HEK293 (cell line): ENCODE measurements around the gene GNMT.
A peak's percentile ranks its signal among the peaks of the same experiment; 100 is the strongest.

Experiments used
- ATF2 ChIP-seq: fragments of 450-650 bp; formaldehyde crosslinking; IDR thresholded peaks from 2 replicates; pipeline ENCODE4 v1.5.1; 2016; ENCODE audit warnings: missing biosample characterization, missing genetic modification characterization, low read depth
- BCL11B ChIP-seq: fragments of 450-650 bp; formaldehyde crosslinking; IDR thresholded peaks from 2 replicates; pipeline ENCODE4 v1.5.1; 2016; ENCODE audit warnings: low read depth, missing biosample characterization, missing genetic modification characterization
- GLIS2 ChIP-seq: fragments of 450-650 bp; formaldehyde crosslinking; IDR thresholded peaks from 2 replicates; pipeline ENCODE4 v1.5.1; 2016; ENCODE audit warnings: missing biosample characterization, missing genetic modification characterization
- KLF8 ChIP-seq: fragments of 450-650 bp; formaldehyde crosslinking; IDR thresholded peaks from 2 replicates; pipeline ENCODE4 v1.5.1; 2016; ENCODE audit warnings: missing biosample characterization, missing genetic modification characterization
- MEIS1 ChIP-seq: sonication (generic); formaldehyde crosslinking; IDR thresholded peaks from 2 replicates; pipeline ENCODE4 v1.8.1; 2022; ENCODE audit warnings: missing genetic modification reagents, mild to moderate bottlenecking, borderline replicate concordance
- MYNN ChIP-seq: fragments of 450-650 bp; formaldehyde crosslinking; IDR thresholded peaks from 2 replicates; pipeline ENCODE4 v1.5.1; 2016; ENCODE audit warnings: missing biosample characterization, missing genetic modification characterization, borderline replicate concordance
- OSR2 ChIP-seq: fragments of 450-650 bp; formaldehyde crosslinking; IDR thresholded peaks from 2 replicates; pipeline ENCODE4 v1.5.1; 2016; ENCODE audit warnings: missing biosample characterization, missing genetic modification characterization
- PRDM1 ChIP-seq: fragments of 450-650 bp; formaldehyde crosslinking; IDR thresholded peaks from 2 replicates; pipeline ENCODE4; 2016; ENCODE audit warnings: missing biosample characterization, missing genetic modification characterization
- PRDM10 ChIP-seq: fragments of 450-650 bp; formaldehyde crosslinking; IDR thresholded peaks from 2 replicates; pipeline ENCODE4 v1.5.1; 2016; ENCODE audit warnings: missing biosample characterization, missing genetic modification characterization
- RBAK ChIP-seq: fragments of 450-650 bp; formaldehyde crosslinking; IDR thresholded peaks from 2 replicates; pipeline ENCODE4 v1.5.1; 2016; ENCODE audit warnings: missing biosample characterization, missing genetic modification characterization
- WT1 ChIP-seq: fragments of 450-650 bp; formaldehyde crosslinking; IDR thresholded peaks from 2 replicates; pipeline ENCODE4 v1.5.1; 2016; ENCODE audit warnings: missing biosample characterization, missing genetic modification characterization
- YY1 ChIP-seq: fragments of 450-650 bp; formaldehyde crosslinking; IDR thresholded peaks from 2 replicates; pipeline ENCODE4 v1.5.1; 2018; ENCODE audit warnings: missing biosample characterization, missing genetic modification characterization
- ZBTB48 ChIP-seq: fragments of 450-650 bp; formaldehyde crosslinking; IDR thresholded peaks from 2 replicates; pipeline ENCODE4 v1.5.1; 2016; ENCODE audit warnings: missing biosample characterization, missing genetic modification characterization
- ZBTB49 ChIP-seq: fragments of 450-650 bp; formaldehyde crosslinking; IDR thresholded peaks from 2 replicates; pipeline ENCODE4 v1.5.1; 2016; ENCODE audit warnings: missing biosample characterization, missing genetic modification characterization, low read depth
- ZBTB8A ChIP-seq: fragments of 450-650 bp; formaldehyde crosslinking; IDR thresholded peaks from 2 replicates; pipeline ENCODE4 v1.5.1; 2016; ENCODE audit warnings: missing biosample characterization, missing genetic modification characterization
- ZFHX2 ChIP-seq: fragments of 450-650 bp; formaldehyde crosslinking; conservative IDR thresholded peaks from 2 replicates; pipeline ENCODE4 v1.5.1; 2016; ENCODE audit warnings: missing biosample characterization, missing genetic modification characterization
- ZNF121 ChIP-seq: fragments of 450-650 bp; formaldehyde crosslinking; IDR thresholded peaks from 2 replicates; pipeline ENCODE4 v1.5.1; 2016; ENCODE audit warnings: missing biosample characterization, missing genetic modification characterization
- ZNF140 ChIP-seq: fragments of 450-650 bp; formaldehyde crosslinking; IDR thresholded peaks from 2 replicates; pipeline ENCODE4 v1.5.1; 2016; ENCODE audit warnings: missing biosample characterization, missing genetic modification characterization
- ZNF223 ChIP-seq: fragments of 450-650 bp; formaldehyde crosslinking; IDR thresholded peaks from 2 replicates; pipeline ENCODE4 v1.5.1; 2016; ENCODE audit warnings: missing biosample characterization, missing genetic modification characterization
- ZNF274 ChIP-seq, 2 experiments: fragments of 200-500 bp in 1 of 2; fragments of 450-650 bp in 1 of 2; sonication (Bioruptor generic) in 1 of 2; formaldehyde crosslinking in 1 of 2; IDR thresholded peaks; 2 replicates each; pipeline versions ENCODE4 v1.5.1 to v1.6.1; 2014 to 2016; ENCODE audit warnings: borderline replicate concordance in 1 of 2, inconsistent platforms in 1 of 2, low read length in 1 of 2, missing biosample characterization in 1 of 2, missing genetic modification characterization in 1 of 2
- ZNF324 ChIP-seq: fragments of 450-650 bp; formaldehyde crosslinking; IDR thresholded peaks from 2 replicates; pipeline ENCODE4 v1.5.1; 2016; ENCODE audit warnings: missing biosample characterization, missing genetic modification characterization
- ZNF404 ChIP-seq: fragments of 450-650 bp; formaldehyde crosslinking; IDR thresholded peaks from 2 replicates; pipeline ENCODE4 v1.5.1; 2017; ENCODE audit warnings: missing biosample characterization, missing genetic modification characterization
- ZNF48 ChIP-seq: fragments of 450-650 bp; formaldehyde crosslinking; IDR thresholded peaks from 2 replicates; pipeline ENCODE4 v1.5.1; 2016; ENCODE audit warnings: missing biosample characterization, missing genetic modification characterization
- ZNF521 ChIP-seq: fragments of 450-650 bp; formaldehyde crosslinking; IDR thresholded peaks from 2 replicates; pipeline ENCODE4 v1.5.1; 2017; ENCODE audit warnings: missing biosample characterization, mild to moderate bottlenecking, missing genetic modification characterization
- ZNF549 ChIP-seq: fragments of 450-650 bp; IDR thresholded peaks from 2 replicates; pipeline ENCODE4 v1.5.1; 2018; ENCODE audit warnings: missing biosample characterization, missing genetic modification characterization, mild to moderate bottlenecking, inconsistent platforms, moderate library complexity
- ZNF610 ChIP-seq: fragments of 450-650 bp; formaldehyde crosslinking; IDR thresholded peaks from 2 replicates; pipeline ENCODE4 v1.5.1; 2016; ENCODE audit warnings: missing biosample characterization, missing genetic modification characterization, borderline replicate concordance
- ZNF626 ChIP-seq: fragments of 450-650 bp; sonication (Bioruptor Pico); formaldehyde crosslinking; IDR thresholded peaks from 2 replicates; pipeline ENCODE4 v1.5.1; 2018; ENCODE audit warnings: missing biosample characterization, missing genetic modification characterization, inconsistent platforms
- ZNF658 ChIP-seq: fragments of 450-650 bp; formaldehyde crosslinking; IDR thresholded peaks from 2 replicates; pipeline ENCODE4; 2016; ENCODE audit warnings: missing biosample characterization, missing genetic modification characterization
- ZNF677 ChIP-seq: fragments of 450-650 bp; IDR thresholded peaks from 2 replicates; pipeline ENCODE4 v1.5.0; 2018; ENCODE audit warnings: missing biosample characterization, mild to moderate bottlenecking, missing genetic modification characterization, moderate library complexity
- ZNF692 ChIP-seq: fragments of 450-650 bp; formaldehyde crosslinking; IDR thresholded peaks from 2 replicates; pipeline ENCODE4 v1.5.1; 2016; ENCODE audit warnings: missing biosample characterization, missing genetic modification characterization

GNMT gene

GRCh38 chr6:42928986-42929820 is 31.4 kb upstream of the GNMT start, which contains the start of gene CNPY3 (continued):
- no peak for TF ChIP-seq ZNF549 (tag by site-specific recombination)
- peak; percentile 51 for TF ChIP-seq ZNF610 (tag by site-specific recombination)
- TF ChIP-seq ZNF324 (tag by site-specific recombination): 0 out of 2 replicates have a peak, but pooled peaks have one; percentile 50
- no peak for TF ChIP-seq RBAK (tag by site-specific recombination)
- no peak for TF ChIP-seq ZNF48 (tag by site-specific recombination)
- TF ChIP-seq ZNF404 (tag by site-specific recombination): no peak
- no peak for TF ChIP-seq MYNN (tag by site-specific recombination)
- TF ChIP-seq WT1 (tag by site-specific recombination): peak; percentile 78
- TF ChIP-seq ZFHX2 (tag by site-specific recombination): peak; percentile 42; the same call in 1 of the 2 replicates
- TF ChIP-seq ZNF140 (tag by site-specific recombination): no peak
- TF ChIP-seq ZNF274 (IDR thresholded peaks at IDR 0.05; ENCODE audit: low read length): no peak
- TF ChIP-seq ZNF274 (tag by site-specific recombination; IDR thresholded peaks at IDR 0.05; ENCODE audit: borderline replicate concordance): no peak
- TF ChIP-seq ZBTB49 (tag by site-specific recombination): no peak
- TF ChIP-seq ZNF692 (tag by site-specific recombination): no peak; the same call in 1 of the 2 replicates
- no peak for TF ChIP-seq ATF2 (tag by site-specific recombination)
- no peak for TF ChIP-seq ZNF121
- TF ChIP-seq ZNF658: no peak
- no peak for TF ChIP-seq ZNF521 (tag by site-specific recombination)
- no peak for TF ChIP-seq PRDM10 (tag by site-specific recombination)
- peak; percentile 70 for TF ChIP-seq ZBTB8A
- TF ChIP-seq MEIS1 (CRISPR knock-in tag): no peak
- TF ChIP-seq ZBTB48 (tag by site-specific recombination): peak; percentile 61; the same call in 1 of the 2 replicates
- peak; percentile 98 for TF ChIP-seq KLF8
- TF ChIP-seq ZNF223 (tag by site-specific recombination): no peak
- TF ChIP-seq ZNF677 (tag by site-specific recombination): no peak
- TF ChIP-seq GLIS2 (tag by site-specific recombination): peak; percentile 93
- peak; percentile 49 for TF ChIP-seq OSR2
- TF ChIP-seq ZNF626 (tag by site-specific recombination): no peak
- TF ChIP-seq YY1 (tag by site-specific recombination): peak; percentile 62; the same call in 1 of the 2 replicates
- 0 out of 2 replicates have a peak, but pooled peaks have one; percentile 6 for TF ChIP-seq PRDM1
- TF ChIP-seq BCL11B (tag by site-specific recombination): peak; percentile 53; the same call in 1 of the 2 replicates
